ENCODE results near the gene MORC2. TPM values are rescaled to one million over a fixed set of nuclear protein-coding genes. Genes with fewer than 3 reads are reported as not detected.

MORC2 gene
- total RNA-seq, 1 experiment from 2014 or later: 25.4 TPM

DNA sequence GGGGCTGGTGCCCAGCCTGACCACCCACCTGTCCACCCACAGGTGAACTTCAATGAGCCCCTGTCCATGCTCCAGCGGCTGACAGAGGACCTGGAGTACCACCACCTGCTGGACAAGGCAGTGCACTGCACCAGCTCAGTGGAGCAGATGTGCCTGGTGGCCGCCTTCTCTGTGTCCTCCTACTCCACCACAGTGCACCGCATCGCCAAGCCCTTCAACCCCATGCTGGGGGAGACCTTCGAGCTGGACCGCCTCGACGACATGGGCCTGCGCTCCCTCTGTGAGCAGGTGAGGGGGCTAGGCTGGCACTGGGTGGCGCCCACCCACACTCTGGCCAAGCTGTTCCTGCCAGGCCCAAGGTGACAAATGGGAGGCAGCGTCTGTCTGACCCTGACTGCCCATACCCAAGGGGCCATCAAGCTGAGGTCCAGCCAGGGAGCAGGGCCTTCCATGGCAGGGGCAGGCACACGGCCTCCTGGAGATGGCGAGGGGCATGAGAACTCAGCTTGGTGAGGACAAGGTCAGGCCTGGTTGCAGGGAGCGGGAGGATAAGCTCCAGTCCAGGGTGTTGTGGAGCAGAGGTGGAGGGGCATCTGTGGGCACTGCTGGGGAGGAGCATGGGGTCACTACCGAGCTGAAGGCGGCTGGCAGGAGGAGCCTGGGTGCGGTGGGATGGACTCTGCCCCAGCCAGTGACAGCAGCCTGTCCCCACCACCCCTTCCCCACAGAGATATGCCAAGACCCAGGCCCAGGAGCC, 77.7 kb downstream of the MORC2 start:
- Histone ChIP-seq H3K9me3 (ENCODE audit: control insufficient read depth in 1 of 2, insufficient read depth in 1 of 2, low read depth in 1 of 2, low read length in 2 of 2) (no peaks in the 10 kb centered on the region), H3K4me1 (ENCODE audit: control insufficient read depth in 1 of 2, insufficient read depth in 2 of 2, low read length in 2 of 2) (no peaks in the 10 kb centered on the region), H3K9me2 (ENCODE audit: insufficient read depth) (no peaks in the 10 kb centered on the region), H3K9ac (ENCODE audit: low read length) (no peak overlapping the region), H3K4me3 (replicated peaks in 1 of 2; ENCODE audit: low read depth in 1 of 2, low read length in 2 of 2) (no peak overlapping the region), H2AFZ (ENCODE audit: low read depth, low read length, poor library complexity, severe bottlenecking) (no peak overlapping the region), H3K79me2 (ENCODE audit: insufficient read depth, low read length) (no peaks in the 10 kb centered on the region), H3K36me3 (ENCODE audit: control insufficient read depth in 1 of 2, insufficient read depth in 2 of 2, low read length in 2 of 2) (no peaks in the 10 kb centered on the region), H3K27me3 (ENCODE audit: insufficient read depth, low read length) (no peaks in the 10 kb centered on the region), H4K20me1 (ENCODE audit: insufficient read depth) (no peaks in the 10 kb centered on the region), H3K4me2 (ENCODE audit: low read length) (no peak overlapping the region), H3K27ac (ENCODE audit: low read depth, low read length) (no peak overlapping the region)
- no TSS peak for BruUV-seq (replicated peaks)
- ChIA-PET RAD21 (ENCODE audit: low non-redundant PET in 1 of 2, low total read pairs in 2 of 2, uncharacterized antibody in 2 of 2, unreplicated experiment in 2 of 2) (interaction anchor here (1.0 to 1.4 kb wide), 2 partner anchors 74 to 128 kb away, joined by 3 to 8 read pairs; no protein-coding TSS in a partner anchor), POLR2A (no interaction called here), CTCF (interaction anchor here (0.6 to 3.2 kb wide), 7 partner anchors 29 to 217 kb away, joined by 3 to 19 read pairs (median 3); partner anchors contain the start of gene SELENOM)
- DNase-seq (ENCODE audit: low read depth, low spot score) (peak; percentile 10), ATAC-seq (peak; percentile 94)
- intact Hi-C loops (cut with micrococcal nuclease): loop anchor here (1.0 kb wide), 1 partner anchor 128 kb away; no protein-coding TSS in a partner anchor
- no peak for TF ChIP-seq ZFX (IDR thresholded peaks at IDR 0.05)
- no peak for TF ChIP-seq ELF1 (IDR thresholded peaks at IDR 0.05; ENCODE audit: borderline replicate concordance, low read depth)
- peak; percentile 69 for TF ChIP-seq RAD21 (IDR thresholded peaks at IDR 0.05; ENCODE audit: low read depth)
- TF ChIP-seq, protein P1, sequence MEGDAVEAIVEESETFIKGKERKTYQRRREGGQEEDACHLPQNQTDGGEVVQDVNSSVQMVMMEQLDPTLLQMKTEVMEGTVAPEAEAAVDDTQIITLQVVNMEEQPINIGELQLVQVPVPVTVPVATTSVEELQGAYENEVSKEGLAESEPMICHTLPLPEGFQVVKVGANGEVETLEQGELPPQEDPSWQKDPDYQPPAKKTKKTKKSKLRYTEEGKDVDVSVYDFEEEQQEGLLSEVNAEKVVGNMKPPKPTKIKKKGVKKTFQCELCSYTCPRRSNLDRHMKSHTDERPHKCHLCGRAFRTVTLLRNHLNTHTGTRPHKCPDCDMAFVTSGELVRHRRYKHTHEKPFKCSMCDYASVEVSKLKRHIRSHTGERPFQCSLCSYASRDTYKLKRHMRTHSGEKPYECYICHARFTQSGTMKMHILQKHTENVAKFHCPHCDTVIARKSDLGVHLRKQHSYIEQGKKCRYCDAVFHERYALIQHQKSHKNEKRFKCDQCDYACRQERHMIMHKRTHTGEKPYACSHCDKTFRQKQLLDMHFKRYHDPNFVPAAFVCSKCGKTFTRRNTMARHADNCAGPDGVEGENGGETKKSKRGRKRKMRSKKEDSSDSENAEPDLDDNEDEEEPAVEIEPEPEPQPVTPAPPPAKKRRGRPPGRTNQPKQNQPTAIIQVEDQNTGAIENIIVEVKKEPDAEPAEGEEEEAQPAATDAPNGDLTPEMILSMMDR (IDR thresholded peaks at IDR 0.05 in 2 of 3, conservative IDR thresholded peaks at IDR 0.05 in 1 of 3; ENCODE audit: borderline replicate concordance in 1 of 3, insufficient read depth in 1 of 3, low read depth in 2 of 3, low read length in 2 of 3): peak; percentile 57 to 91 (median 79); a peak in 5 of 6 replicates
- TF ChIP-seq JUND (IDR thresholded peaks at IDR 0.05): no peak
- no peak for TF ChIP-seq SP1 (IDR thresholded peaks at IDR 0.05; ENCODE audit: low read depth)
